Measurements from ENCODE around the gene HCCS. TPM values are rescaled to one million over a fixed set of nuclear protein-coding genes. Genes with fewer than 3 reads are reported as not detected.

HCCS gene
- total RNA-seq, result 10 to 100 TPM in 2 of 5 donors, 1 to 10 TPM in 3; 1.3 to 22.9 (median 8.5) TPM
- polyA plus RNA-seq, result 10 to 100 TPM; 12.0 to 17.7 (median 16.5) TPM
- long read RNA-seq, donor 1, transcript HCCS-202 (7 exons, 1,072 nt), result major isoform, 7 of 7 reads
- long read RNA-seq, donor 1, partial matches to known transcripts, result 0 of 7 reads
- long read RNA-seq, donor 1, other reads (novel, unspliced or antisense), result 0 of 7 reads
- long read RNA-seq, donor 2, transcript HCCS-202 (7 exons, 1,072 nt), result major isoform, 5 of 5 reads
- long read RNA-seq, donor 2, partial matches to known transcripts, result 0 of 5 reads
- long read RNA-seq, donor 2, other reads (novel, unspliced or antisense), result 0 of 5 reads
- long read RNA-seq, donor 3, transcript HCCS-202 (7 exons, 1,072 nt), result major isoform, 5 of 5 reads
- long read RNA-seq, donor 3, partial matches to known transcripts, result 0 of 5 reads
- long read RNA-seq, donor 3, other reads (novel, unspliced or antisense), result 0 of 5 reads
- long read RNA-seq, donor 4, partial matches to known transcripts, result 0 of 1 reads
- long read RNA-seq, donor 4, other reads (novel, unspliced or antisense), result 0 of 1 reads
- long read RNA-seq, donor 5, transcript HCCS-202 (7 exons, 1,072 nt), result major isoform, 5 of 5 reads
- long read RNA-seq, donor 5, partial matches to known transcripts, result 0 of 5 reads
- long read RNA-seq, donor 5, other reads (novel, unspliced or antisense), result 0 of 5 reads
- long read RNA-seq, donor 6, transcript HCCS-202 (7 exons, 1,072 nt), result major isoform, 21 of 25 reads
- long read RNA-seq, donor 6, partial matches to known transcripts, result 0 of 25 reads
- long read RNA-seq, donor 6, other reads (novel, unspliced or antisense), result 0 of 25 reads
- long read RNA-seq, donor 7, transcript HCCS-202 (7 exons, 1,072 nt), result major isoform, 10 of 11 reads
- long read RNA-seq, donor 7, partial matches to known transcripts, result 0 of 11 reads
- long read RNA-seq, donor 7, other reads (novel, unspliced or antisense), result 0 of 11 reads
- long read RNA-seq, donor 8, partial matches to known transcripts, result 0 of 4 reads
- long read RNA-seq, donor 8, other reads (novel, unspliced or antisense), result 0 of 4 reads
- long read RNA-seq, donor 9, partial matches to known transcripts, result 0 of 4 reads
- long read RNA-seq, donor 9, other reads (novel, unspliced or antisense), result 0 of 4 reads
- long read RNA-seq, donor 10, partial matches to known transcripts, result 0 of 1 reads
- long read RNA-seq, donor 10, other reads (novel, unspliced or antisense), result 0 of 1 reads

DNA sequence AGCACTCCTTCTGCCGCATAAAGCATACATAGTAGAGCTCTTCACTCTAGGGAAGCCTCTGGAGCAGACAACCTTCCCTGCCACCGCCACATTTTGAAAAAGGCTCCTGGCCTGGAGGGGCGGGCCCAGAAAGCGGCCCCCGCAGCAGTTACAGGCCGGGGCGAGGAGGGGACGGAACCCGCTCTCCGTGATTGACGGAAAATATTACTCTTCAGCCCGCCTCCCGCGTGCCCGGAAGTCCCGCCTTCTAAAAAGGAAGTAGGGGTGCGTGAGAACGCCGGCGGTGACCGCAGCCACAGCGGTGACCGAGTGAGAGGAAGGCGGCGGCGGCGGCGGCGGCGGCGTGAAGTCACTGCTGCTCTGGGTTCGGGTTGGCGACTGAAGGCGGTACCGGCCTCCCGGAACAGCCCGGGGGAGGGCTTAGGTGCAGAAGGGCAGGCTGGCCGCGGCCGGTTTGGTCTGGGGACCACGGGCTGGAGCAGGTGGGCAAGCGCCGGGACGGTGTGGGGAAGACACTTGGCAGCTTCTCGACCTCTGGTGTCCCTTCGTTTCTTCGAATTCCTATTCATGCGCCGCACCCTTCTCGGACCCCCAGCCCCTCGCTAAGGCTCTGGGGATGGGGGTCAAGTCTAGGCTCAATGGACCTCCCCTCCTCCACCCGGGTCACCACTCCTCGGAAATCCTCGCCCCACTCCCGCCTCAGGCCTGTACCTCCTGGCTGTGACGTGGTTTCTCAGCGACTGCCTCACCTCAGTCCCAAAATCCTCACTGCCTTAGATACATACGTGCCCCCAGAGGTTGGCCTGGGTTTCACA is at the start of gene HCCS:
Gene HCCS (plus strand): TSS at position 296 of the 815 bp plus-strand sequence. CDS start 729 bp downstream, outside the sequence.
- peak; percentile 85 to 95 for DNase-seq
- WGBS, 5 donors, result 0 to 47% (median 4%) methylated on average over 25 to 58 of the region's 58 CpGs
- TF ChIP-seq EP300 (IDR thresholded peaks at IDR 0.05) (no peak), POLR2AphosphoS5 (IDR thresholded peaks at IDR 0.05) (peak; percentile 67 to 94 (median 87))
- H3K4me3 ChIP-seq, result peak within 1 kb of the TSS; percentile 56 to 65 (median 59)
- no peaks in the 10 kb centered on the region for H3K9me3 ChIP-seq
- intact Hi-C loops (cut with DNase I; ENCODE audit: low total_unique reads), result no loop called here
- peaks cover 0 to 32% (median 22%) of the 10 kb centered on the region in 4 donors for H3K4me1 ChIP-seq
- peaks cover 8 to 25% (median 17%) of the 10 kb centered on the region in 4 donors for H3K36me3 ChIP-seq
- peak within 1 kb of the TSS; percentile 85 to 93 (median 87) for H3K27ac ChIP-seq
- H3K27me3 ChIP-seq, result no peaks in the 10 kb centered on the region

DNA sequence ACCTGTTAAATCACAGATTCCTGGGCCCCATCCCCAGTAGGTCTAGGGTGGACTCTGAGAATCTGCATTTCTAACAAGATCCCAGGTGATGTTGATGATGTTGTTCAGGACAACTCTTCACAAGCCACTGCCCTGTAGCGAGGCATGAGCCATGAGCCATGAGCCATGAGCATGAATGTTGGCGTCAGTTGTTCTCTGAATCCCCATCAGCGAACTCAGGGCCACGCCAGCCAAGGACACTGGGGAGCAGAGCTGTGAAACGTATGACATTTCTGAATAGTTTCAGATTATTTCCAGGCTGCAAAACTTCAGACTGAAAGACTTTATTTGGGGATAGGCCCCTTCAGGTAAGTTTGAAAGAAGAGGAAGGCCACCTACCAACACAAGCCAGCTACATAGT is 46.9 kb upstream of the HCCS start:
- DNase-seq, result no peak
- TF ChIP-seq, protein P1, sequence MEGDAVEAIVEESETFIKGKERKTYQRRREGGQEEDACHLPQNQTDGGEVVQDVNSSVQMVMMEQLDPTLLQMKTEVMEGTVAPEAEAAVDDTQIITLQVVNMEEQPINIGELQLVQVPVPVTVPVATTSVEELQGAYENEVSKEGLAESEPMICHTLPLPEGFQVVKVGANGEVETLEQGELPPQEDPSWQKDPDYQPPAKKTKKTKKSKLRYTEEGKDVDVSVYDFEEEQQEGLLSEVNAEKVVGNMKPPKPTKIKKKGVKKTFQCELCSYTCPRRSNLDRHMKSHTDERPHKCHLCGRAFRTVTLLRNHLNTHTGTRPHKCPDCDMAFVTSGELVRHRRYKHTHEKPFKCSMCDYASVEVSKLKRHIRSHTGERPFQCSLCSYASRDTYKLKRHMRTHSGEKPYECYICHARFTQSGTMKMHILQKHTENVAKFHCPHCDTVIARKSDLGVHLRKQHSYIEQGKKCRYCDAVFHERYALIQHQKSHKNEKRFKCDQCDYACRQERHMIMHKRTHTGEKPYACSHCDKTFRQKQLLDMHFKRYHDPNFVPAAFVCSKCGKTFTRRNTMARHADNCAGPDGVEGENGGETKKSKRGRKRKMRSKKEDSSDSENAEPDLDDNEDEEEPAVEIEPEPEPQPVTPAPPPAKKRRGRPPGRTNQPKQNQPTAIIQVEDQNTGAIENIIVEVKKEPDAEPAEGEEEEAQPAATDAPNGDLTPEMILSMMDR (IDR thresholded peaks at IDR 0.05), result no peak
- TF ChIP-seq POLR2AphosphoS5 (IDR thresholded peaks at IDR 0.05) (no peak), EP300 (IDR thresholded peaks at IDR 0.05) (no peak), POLR2A (IDR thresholded peaks at IDR 0.05) (no peak)
- 72 to 95% (median 85%) methylated on average over 5 of the region's 5 CpGs; no CpG with 5 or more reads in 1 of the 5 donors for WGBS, 5 donors
- Histone ChIP-seq H3K4me1 (no peaks in the 10 kb centered on the region), H3K27ac (no peak overlapping the region), H3K27me3 (peaks cover 0 to 5% (median 0%) of the 10 kb centered on the region in 3 donors), H3K36me3 (no peaks in the 10 kb centered on the region), H3K9me3 (no peaks in the 10 kb centered on the region), H3K4me3 (no peak overlapping the region)
- intact Hi-C loops (cut with DNase I; ENCODE audit: low total_unique reads), result no loop called here

DNA sequence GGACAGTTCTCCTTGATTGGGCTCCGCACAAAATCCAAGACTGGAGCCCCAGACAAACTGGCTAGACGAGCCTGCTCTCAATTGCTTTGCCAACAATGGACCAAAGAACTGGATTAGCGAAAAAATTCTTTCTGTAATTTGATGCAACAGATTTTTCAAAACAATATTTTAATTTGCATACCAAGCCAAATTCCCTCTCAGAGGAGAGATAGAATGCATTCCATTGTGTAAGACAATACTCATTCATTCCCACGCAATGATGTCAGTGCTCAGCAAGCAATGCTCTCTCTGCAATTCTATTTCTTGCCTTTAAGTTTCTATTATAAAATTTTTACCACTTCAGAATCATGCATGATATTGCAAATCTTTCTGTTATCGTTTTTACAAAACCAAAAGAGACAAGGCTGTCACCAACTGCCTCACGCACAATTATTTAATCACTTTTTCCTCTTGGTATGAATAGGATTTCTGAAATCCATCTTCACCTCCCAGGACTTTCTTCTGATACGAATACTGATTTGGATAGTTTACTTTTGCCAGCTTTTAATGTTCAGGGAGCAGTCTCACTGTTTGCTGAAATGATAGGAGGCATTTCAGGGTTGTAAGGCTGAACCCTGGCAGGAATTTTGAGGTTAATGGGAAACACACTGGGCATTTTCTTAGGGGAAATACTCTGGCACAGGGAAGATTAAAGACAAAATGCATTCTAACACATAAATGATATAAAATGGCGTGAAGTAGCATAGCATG is 46.1 kb upstream of the HCCS start:
- H3K4me3 ChIP-seq, result no peak overlapping the region
- intact Hi-C loops (cut with DNase I; ENCODE audit: low total_unique reads), result no loop called here
- DNase-seq, result peak in 1 of 2 donors; percentile 54
- WGBS, 5 donors, result 31 to 50% (median 44%) methylated on average over 8 of the region's 8 CpGs
- peaks cover 0 to 5% (median 0%) of the 10 kb centered on the region in 3 donors for H3K27me3 ChIP-seq
- no peaks in the 10 kb centered on the region for H3K9me3 ChIP-seq
- H3K27ac ChIP-seq, result no peak overlapping the region
- no peaks in the 10 kb centered on the region for H3K4me1 ChIP-seq
- no peaks in the 10 kb centered on the region for H3K36me3 ChIP-seq
- TF ChIP-seq EP300 (IDR thresholded peaks at IDR 0.05) (no peak), POLR2A (IDR thresholded peaks at IDR 0.05) (no peak), POLR2AphosphoS5 (IDR thresholded peaks at IDR 0.05) (no peak)
- TF ChIP-seq, protein P1 (IDR thresholded peaks at IDR 0.05), result no peak

DNA sequence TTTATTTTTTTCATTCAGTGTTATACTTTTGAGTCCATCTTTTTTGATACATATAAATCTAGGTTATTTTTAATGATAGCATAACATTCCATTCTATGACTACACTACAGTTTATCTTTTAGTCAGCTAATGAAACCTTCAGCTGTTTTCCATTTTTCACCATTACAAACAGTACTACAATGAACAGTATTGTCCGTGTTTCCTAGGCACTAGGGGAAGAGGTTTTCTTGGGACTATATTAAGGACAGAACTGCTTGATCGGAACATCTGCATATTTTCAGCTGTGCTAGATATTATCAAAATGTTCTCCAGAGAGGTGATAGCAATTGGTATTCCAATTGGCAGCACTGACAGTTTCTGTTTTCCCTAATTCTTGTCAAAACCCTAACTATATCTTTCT is 44.3 kb upstream of the HCCS start:
- TF ChIP-seq POLR2AphosphoS5 (IDR thresholded peaks at IDR 0.05) (no peak), EP300 (IDR thresholded peaks at IDR 0.05) (no peak), POLR2A (IDR thresholded peaks at IDR 0.05) (no peak)
- TF ChIP-seq, protein P1 (IDR thresholded peaks at IDR 0.05), result no peak
- Histone ChIP-seq H3K27ac (no peak overlapping the region), H3K4me3 (no peak overlapping the region), H3K27me3 (peaks cover 0 to 5% (median 0%) of the 10 kb centered on the region in 3 donors), H3K4me1 (no peaks in the 10 kb centered on the region), H3K36me3 (no peaks in the 10 kb centered on the region), H3K9me3 (no peaks in the 10 kb centered on the region)
- 84 to 94% (median 90%) methylated on average over 2 of the region's 2 CpGs for WGBS, 5 donors
- intact Hi-C loops (cut with DNase I; ENCODE audit: low total_unique reads), result no loop called here
- no peak for DNase-seq

Data from stomach (tissue), 19 donors.